HUES48 (cell line): Measurements from ENCODE around the gene THEMIS.
"Not testable (repeated sequence)": the region's sequence is repeated elsewhere in the genome, so short reads cannot be mapped to it uniquely, and the experiment has no call there.

Source experiments
- H3K27ac ChIP-seq: one replicate; pipeline ENCODE4 v1.7.0; 2013; ENCODE audit warnings: low read depth, low read length, inconsistent platforms
- H3K27me3 ChIP-seq: 2 replicates; pipeline ENCODE4 v1.6.1; 2013; ENCODE audit warnings: mild to moderate bottlenecking, low read length; ENCODE audit not compliant: control insufficient read depth, insufficient read depth
- H3K36me3 ChIP-seq: 2 replicates; pipeline ENCODE4 v1.6.1; 2013; ENCODE audit warnings: low read length; ENCODE audit not compliant: control insufficient read depth, insufficient read depth
- H3K4me1 ChIP-seq: 2 replicates; pipeline ENCODE4 v1.6.1; 2013; ENCODE audit warnings: mild to moderate bottlenecking, low read length; ENCODE audit not compliant: control insufficient read depth, insufficient read depth
- H3K4me3 ChIP-seq: 2 replicates; pipeline ENCODE4 v1.5.1; 2013; ENCODE audit warnings: mild to moderate bottlenecking, low read depth, low read length
- H3K9ac ChIP-seq: 2 replicates; pipeline ENCODE4 v1.6.1; 2013; ENCODE audit warnings: mild to moderate bottlenecking, low read depth, low read length, moderate library complexity
- H3K9me3 ChIP-seq: 2 replicates; pipeline ENCODE4 v1.6.1; 2013; ENCODE audit warnings: low read length; ENCODE audit not compliant: control insufficient read depth, insufficient read depth

Gene THEMIS

GRCh38 chr6:127933852-127934840 is 33.3 kb upstream of the THEMIS start:
- no peak overlapping the region for H3K4me3 ChIP-seq
- H3K27me3 ChIP-seq: no peaks in the 10 kb centered on the region
- H3K27ac ChIP-seq: no peak overlapping the region
- no peak overlapping the region for H3K9ac ChIP-seq
- H3K4me1 ChIP-seq: no peaks in the 10 kb centered on the region
- H3K36me3 ChIP-seq: no peaks in the 10 kb centered on the region
- peaks cover 10% of the 10 kb centered on the region for H3K9me3 ChIP-seq

- Histone ChIP-seq H3K27me3 (no peaks in the 10 kb centered on the region), H3K4me3 (no peak overlapping the region), H3K4me1 (no peaks in the 10 kb centered on the region), H3K9me3 (peaks cover 10% of the 10 kb centered on the region), H3K27ac (no peak overlapping the region), H3K36me3 (no peaks in the 10 kb centered on the region), H3K9ac (no peak overlapping the region)
Measured at GRCh38 chr6:127933137-127933536, 32.3 kb upstream of the THEMIS start.

GRCh38 chr6:127932708-127933107 is 31.9 kb upstream of the THEMIS start:
- no peak overlapping the region for H3K9ac ChIP-seq
- no peaks in the 10 kb centered on the region for H3K27me3 ChIP-seq
- H3K4me1 ChIP-seq: no peaks in the 10 kb centered on the region
- no peak overlapping the region for H3K27ac ChIP-seq
- H3K36me3 ChIP-seq: no peaks in the 10 kb centered on the region
- no peak overlapping the region for H3K4me3 ChIP-seq
- peaks cover 10% of the 10 kb centered on the region for H3K9me3 ChIP-seq

GRCh38 chr6:127926441-127926840 is 25.6 kb upstream of the THEMIS start:
- not testable (repeated sequence) for H3K9ac ChIP-seq, H3K27me3 ChIP-seq, H3K4me1 ChIP-seq, H3K9me3 ChIP-seq, H3K4me3 ChIP-seq, H3K27ac ChIP-seq, H3K36me3 ChIP-seq

- no peaks in the 10 kb centered on the region for H3K27me3 ChIP-seq
- H3K27ac ChIP-seq: no peak overlapping the region
- H3K4me3 ChIP-seq: no peak overlapping the region
- H3K4me1 ChIP-seq: no peaks in the 10 kb centered on the region
- no peaks in the 10 kb centered on the region for H3K36me3 ChIP-seq
- H3K9me3 ChIP-seq: peaks cover 10% of the 10 kb centered on the region
- no peak overlapping the region for H3K9ac ChIP-seq
Measured at GRCh38 chr6:127924440-127924839, 23.6 kb upstream of the THEMIS start.

GRCh38 chr6:127924031-127924430 is 23.2 kb upstream of the THEMIS start:
- Histone ChIP-seq H3K4me1 (no peaks in the 10 kb centered on the region), H3K27ac (no peak overlapping the region)

GRCh38 chr6:127923135-127923534 is 22.3 kb upstream of the THEMIS start:
- Histone ChIP-seq H3K9me3 (peaks cover 10% of the 10 kb centered on the region), H3K36me3 (no peaks in the 10 kb centered on the region), H3K27me3 (no peaks in the 10 kb centered on the region), H3K9ac (no peak overlapping the region), H3K27ac (no peak overlapping the region), H3K4me1 (no peaks in the 10 kb centered on the region), H3K4me3 (no peak overlapping the region)

More at GRCh38 chr6:127924031-127924430, 23.2 kb upstream of the THEMIS start:
- Histone ChIP-seq H3K9me3 (peaks cover 10% of the 10 kb centered on the region), H3K27me3 (no peaks in the 10 kb centered on the region), H3K9ac (no peak overlapping the region), H3K36me3 (no peaks in the 10 kb centered on the region), H3K4me3 (no peak overlapping the region)

GRCh38 chr6:127921982-127922381 is 21.1 kb upstream of the THEMIS start:
- Histone ChIP-seq H3K9ac (no peak overlapping the region), H3K4me1 (no peaks in the 10 kb centered on the region), H3K27ac (no peak overlapping the region), H3K4me3 (no peak overlapping the region), H3K36me3 (no peaks in the 10 kb centered on the region), H3K9me3 (peaks cover 10% of the 10 kb centered on the region), H3K27me3 (no peaks in the 10 kb centered on the region)

GRCh38 chr6:127920804-127921203 is 19.9 kb upstream of the THEMIS start:
- no peaks in the 10 kb centered on the region for H3K36me3 ChIP-seq
- H3K27ac ChIP-seq: no peak overlapping the region
- H3K9me3 ChIP-seq: peaks cover 7% of the 10 kb centered on the region
- H3K27me3 ChIP-seq: no peaks in the 10 kb centered on the region
- H3K9ac ChIP-seq: no peak overlapping the region
- H3K4me3 ChIP-seq: no peak overlapping the region
- H3K4me1 ChIP-seq: no peaks in the 10 kb centered on the region

GRCh38 chr6:127918506-127919427 is 17.9 kb upstream of the THEMIS start:
- no peak overlapping the region for H3K4me3 ChIP-seq
- no peaks in the 10 kb centered on the region for H3K27me3 ChIP-seq
- no peaks in the 10 kb centered on the region for H3K4me1 ChIP-seq
- H3K9me3 ChIP-seq: no peaks in the 10 kb centered on the region
- no peak overlapping the region for H3K27ac ChIP-seq
- H3K9ac ChIP-seq: no peak overlapping the region
- H3K36me3 ChIP-seq: no peaks in the 10 kb centered on the region

GRCh38 chr6:127917766-127918165 is 16.9 kb upstream of the THEMIS start:
- Histone ChIP-seq H3K9me3 (no peaks in the 10 kb centered on the region), H3K4me1 (no peaks in the 10 kb centered on the region), H3K27ac (no peak overlapping the region), H3K4me3 (no peak overlapping the region), H3K27me3 (no peaks in the 10 kb centered on the region), H3K36me3 (no peaks in the 10 kb centered on the region), H3K9ac (no peak overlapping the region)
